LNCAP (cell line): ENCODE results near the gene ESRRA.

Experiments used
- TF ChIP-seq, protein P1 (sequence below): fragments of 450-650 bp; IDR thresholded peaks from 2 replicates; pipeline ENCODE4 v1.5.1; 2017; ENCODE audit warnings: mild to moderate bottlenecking

The ESRRA gene

DNA sequence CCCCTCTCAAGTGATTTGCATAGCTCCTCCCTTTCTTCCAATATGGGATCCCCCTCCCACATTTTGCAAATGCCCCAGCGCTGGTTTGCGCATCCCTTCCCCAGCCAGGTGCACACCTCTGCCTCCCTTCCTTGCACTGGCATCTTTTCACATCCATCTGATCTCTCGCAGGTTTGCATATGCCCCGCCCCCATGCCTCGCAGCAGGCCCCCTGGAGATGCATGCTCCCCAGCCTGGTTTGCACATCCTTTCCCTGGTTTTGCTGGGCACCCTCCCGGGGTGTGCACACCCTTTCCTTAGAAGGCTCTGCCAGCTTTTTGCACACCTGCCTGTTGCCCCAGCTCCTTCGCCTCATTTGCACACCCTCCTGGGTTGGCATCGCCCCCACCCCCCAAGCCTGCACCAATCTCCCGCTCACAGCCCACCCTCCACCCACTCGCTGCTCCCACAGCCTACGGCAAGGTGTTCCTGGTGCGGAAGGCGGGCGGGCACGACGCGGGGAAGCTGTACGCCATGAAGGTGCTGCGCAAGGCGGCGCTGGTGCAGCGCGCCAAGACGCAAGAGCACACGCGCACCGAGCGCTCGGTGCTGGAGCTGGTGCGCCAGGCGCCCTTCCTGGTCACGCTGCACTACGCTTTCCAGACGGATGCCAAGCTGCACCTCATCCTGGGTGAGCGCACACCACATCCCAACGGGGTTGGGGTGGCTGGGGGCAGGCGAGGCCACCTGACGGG, 54.6 kb downstream of the ESRRA start:
- TF ChIP-seq, protein P1, sequence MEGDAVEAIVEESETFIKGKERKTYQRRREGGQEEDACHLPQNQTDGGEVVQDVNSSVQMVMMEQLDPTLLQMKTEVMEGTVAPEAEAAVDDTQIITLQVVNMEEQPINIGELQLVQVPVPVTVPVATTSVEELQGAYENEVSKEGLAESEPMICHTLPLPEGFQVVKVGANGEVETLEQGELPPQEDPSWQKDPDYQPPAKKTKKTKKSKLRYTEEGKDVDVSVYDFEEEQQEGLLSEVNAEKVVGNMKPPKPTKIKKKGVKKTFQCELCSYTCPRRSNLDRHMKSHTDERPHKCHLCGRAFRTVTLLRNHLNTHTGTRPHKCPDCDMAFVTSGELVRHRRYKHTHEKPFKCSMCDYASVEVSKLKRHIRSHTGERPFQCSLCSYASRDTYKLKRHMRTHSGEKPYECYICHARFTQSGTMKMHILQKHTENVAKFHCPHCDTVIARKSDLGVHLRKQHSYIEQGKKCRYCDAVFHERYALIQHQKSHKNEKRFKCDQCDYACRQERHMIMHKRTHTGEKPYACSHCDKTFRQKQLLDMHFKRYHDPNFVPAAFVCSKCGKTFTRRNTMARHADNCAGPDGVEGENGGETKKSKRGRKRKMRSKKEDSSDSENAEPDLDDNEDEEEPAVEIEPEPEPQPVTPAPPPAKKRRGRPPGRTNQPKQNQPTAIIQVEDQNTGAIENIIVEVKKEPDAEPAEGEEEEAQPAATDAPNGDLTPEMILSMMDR, result peak; percentile 59

DNA sequence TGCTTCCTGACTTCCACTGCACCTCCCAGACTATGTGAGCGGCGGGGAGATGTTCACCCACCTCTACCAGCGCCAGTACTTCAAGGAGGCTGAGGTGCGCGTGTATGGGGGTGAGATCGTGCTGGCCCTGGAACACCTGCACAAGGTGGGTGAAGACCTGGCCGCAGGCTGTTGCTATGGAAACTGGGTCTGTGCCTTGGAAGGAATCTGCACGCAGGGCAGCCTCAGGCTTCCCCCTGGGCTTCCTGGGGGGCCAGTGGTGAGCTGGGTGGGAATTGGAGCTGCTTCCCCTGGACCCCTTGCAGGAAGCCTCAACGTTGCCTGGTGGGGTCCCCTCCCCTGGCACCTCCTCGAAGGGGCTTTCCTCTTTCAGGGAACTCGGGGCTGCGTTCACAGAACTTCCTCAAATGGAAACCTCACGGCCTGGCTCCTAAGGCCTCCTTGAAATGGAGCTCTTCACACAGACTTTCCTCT, 55.2 kb downstream of the ESRRA start:
- TF ChIP-seq, protein P1, result no peak

DNA sequence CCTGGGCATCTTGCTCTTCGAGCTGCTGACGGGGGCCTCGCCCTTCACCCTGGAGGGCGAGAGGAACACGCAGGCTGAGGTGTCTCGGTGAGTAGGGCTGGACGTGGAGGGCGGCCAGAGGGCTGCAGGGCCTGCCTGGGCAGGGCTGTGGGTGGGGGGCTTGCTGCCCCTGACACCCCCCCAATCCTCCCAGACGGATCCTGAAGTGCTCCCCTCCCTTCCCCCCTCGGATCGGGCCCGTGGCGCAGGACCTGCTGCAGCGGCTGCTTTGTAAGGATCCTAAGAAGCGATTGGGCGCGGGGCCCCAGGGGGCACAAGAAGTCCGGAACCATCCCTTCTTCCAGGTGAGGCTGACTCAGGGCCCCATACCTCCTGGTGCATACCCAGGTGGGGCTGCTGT, 56.3 kb downstream of the ESRRA start:
- TF ChIP-seq, protein P1, result no peak

DNA sequence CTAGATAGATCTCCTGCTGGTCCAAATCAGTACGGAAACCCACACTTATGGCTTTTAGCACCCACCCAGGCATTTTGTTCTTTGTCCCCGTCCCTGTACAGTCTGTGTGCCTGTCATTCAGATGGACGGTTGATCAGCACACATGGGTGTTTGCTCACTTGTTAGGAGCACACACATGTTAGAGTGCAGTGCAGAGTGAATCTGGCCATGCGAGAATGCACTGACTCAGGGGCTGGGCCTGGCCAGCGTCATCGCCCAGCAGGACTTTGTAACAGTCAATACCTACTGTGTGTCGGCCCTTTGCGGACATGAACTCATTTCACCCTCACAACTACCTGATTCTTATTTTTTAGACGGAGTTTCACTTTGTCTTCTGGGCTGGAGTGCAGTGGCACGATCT, 57.0 kb downstream of the ESRRA start:
- TF ChIP-seq, protein P1, result no peak

DNA sequence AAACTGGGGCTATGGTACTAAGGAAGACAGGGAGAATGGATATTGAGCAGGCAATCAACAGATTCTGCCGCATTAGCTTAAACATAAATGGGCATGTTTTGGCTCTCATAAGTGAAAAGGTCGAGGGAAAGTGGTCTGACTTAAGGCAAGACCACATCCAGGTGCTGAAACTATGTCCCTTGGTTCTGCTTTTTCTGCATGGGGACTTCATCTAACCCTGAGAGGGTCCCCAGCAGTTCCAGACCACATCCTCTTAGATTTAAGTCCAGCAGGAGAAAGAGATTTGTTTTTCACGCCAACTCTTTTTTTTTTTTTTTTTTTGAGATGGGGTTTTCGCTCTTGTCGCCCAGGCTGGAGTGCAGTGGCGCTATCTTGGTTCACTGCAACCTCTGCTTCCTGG, 59.1 kb downstream of the ESRRA start:
- TF ChIP-seq, protein P1, result no peak

DNA sequence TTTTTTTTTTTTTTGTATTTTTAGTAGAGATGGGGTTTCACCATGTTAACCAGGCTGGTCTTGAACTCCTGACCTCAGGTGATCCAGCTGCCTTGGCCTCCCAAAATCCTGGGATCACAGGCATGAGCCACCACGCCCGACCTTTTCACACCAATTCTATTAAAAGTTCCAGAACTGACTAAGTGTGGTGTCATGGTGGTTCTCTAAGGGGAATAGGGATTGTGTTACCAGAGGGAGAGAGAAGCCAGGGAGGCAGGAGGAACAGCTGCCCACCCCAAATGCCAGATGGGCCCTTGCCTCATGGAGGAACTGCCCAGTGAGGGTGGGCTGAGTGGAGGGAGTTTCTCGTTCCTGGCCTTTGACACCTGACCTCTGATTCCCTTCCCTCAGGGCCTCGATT, 59.6 kb downstream of the ESRRA start:
- TF ChIP-seq, protein P1, result no peak
